ENCODE measurements around the gene NEMF. TPM values are rescaled to one million over a fixed set of nuclear protein-coding genes. Genes with fewer than 3 reads are reported as not detected.

NEMF gene
- total RNA-seq, 1 experiment from 2014 or later: 67.6 TPM

DNA sequence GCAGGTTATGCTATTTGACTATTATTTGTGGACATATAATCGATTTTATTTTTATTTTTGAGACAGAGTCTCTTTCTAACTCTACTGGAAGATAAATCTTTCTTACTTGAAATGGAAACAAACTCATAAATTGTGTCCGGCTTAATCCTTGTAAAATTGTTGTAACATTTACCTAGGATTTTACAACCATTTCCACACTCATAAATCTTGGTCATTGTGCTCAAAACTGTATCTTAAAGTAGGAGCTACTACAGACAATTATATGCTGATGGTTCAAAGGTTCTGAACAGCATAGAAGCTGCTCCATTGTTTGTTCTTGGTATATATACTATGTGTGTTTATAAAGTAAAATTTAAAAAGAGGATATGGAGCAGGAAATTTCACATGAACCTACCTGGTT lies 35.7 kb upstream of the NEMF start:
- Histone ChIP-seq H3F3A (ENCODE audit: insufficient read depth, low read depth) (no peaks in the 10 kb centered on the region), H3K9me2 (ENCODE audit: insufficient read depth) (no peaks in the 10 kb centered on the region), H3K9me3 (ENCODE audit: insufficient read depth, low read depth) (no peaks in the 10 kb centered on the region), H3K4me2 (no peak overlapping the region), H2AFZ (no peak overlapping the region), H3K27me3 (ENCODE audit: insufficient read depth, low read depth) (no peaks in the 10 kb centered on the region), H3K4me1 (replicated peaks; ENCODE audit: insufficient read depth) (peaks cover 10% of the 10 kb centered on the region), H3K27ac (no peak overlapping the region), H3K79me2 (ENCODE audit: low read depth) (peaks cover 10% of the 10 kb centered on the region), H3K36me3 (ENCODE audit: low read depth) (no peaks in the 10 kb centered on the region), H4K20me1 (ENCODE audit: insufficient read depth) (no peaks in the 10 kb centered on the region), H3K4me3 (no peak overlapping the region)
- TF ChIP-seq EZH2 (IDR thresholded peaks at IDR 0.05; ENCODE audit: low read depth): no peak
- TF ChIP-seq, protein P1, sequence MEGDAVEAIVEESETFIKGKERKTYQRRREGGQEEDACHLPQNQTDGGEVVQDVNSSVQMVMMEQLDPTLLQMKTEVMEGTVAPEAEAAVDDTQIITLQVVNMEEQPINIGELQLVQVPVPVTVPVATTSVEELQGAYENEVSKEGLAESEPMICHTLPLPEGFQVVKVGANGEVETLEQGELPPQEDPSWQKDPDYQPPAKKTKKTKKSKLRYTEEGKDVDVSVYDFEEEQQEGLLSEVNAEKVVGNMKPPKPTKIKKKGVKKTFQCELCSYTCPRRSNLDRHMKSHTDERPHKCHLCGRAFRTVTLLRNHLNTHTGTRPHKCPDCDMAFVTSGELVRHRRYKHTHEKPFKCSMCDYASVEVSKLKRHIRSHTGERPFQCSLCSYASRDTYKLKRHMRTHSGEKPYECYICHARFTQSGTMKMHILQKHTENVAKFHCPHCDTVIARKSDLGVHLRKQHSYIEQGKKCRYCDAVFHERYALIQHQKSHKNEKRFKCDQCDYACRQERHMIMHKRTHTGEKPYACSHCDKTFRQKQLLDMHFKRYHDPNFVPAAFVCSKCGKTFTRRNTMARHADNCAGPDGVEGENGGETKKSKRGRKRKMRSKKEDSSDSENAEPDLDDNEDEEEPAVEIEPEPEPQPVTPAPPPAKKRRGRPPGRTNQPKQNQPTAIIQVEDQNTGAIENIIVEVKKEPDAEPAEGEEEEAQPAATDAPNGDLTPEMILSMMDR (conservative IDR thresholded peaks at IDR 0.05): no peak
- BruUV-seq (replicated peaks): no TSS peak
- intact Hi-C loops (cut with micrococcal nuclease; ENCODE audit: unreplicated experiment): no loop called here
- CTCF ChIA-PET: interaction anchor here (0.6 to 0.8 kb wide), 2 partner anchors 12 to 23 kb away, joined by 3 to 7 read pairs; no protein-coding TSS in a partner anchor
- no peak for DNase-seq
- POLR2A ChIA-PET (ENCODE audit: unreplicated experiment): interaction anchor here (0.5 kb wide), 1 partner anchor 846 kb away, joined by 4 read pairs; no protein-coding TSS in a partner anchor

DNA sequence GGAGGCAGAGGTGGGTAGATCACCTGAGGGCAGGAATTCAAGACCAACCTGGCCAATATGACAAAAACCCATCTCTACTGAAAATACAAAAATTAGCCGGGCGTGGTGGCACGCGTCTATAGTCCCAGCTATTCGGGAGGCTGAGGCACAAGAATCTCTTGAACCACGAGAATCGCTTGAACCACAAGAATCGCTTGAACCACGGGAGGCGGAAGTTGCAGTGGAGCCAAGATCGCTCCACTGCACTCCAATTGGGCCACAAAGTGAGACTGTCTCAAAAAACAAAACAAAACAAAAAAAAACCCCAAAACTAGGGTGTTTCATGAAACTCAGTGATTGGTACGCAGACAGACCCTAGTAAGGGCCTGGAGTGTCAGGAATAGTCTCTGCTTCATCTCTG lies 33.9 kb upstream of the NEMF start:
- Histone ChIP-seq H3K79me2 (ENCODE audit: low read depth) (0 out of 2 replicates have a peak, but pooled peaks cover under 1% of the 10 kb centered on the region), H3K36me3 (ENCODE audit: low read depth) (no peaks in the 10 kb centered on the region), H3K4me3 (no peak overlapping the region), H3K27ac (no peak overlapping the region), H3K4me2 (no peak overlapping the region), H3K9me2 (ENCODE audit: insufficient read depth) (no peaks in the 10 kb centered on the region), H3K4me1 (replicated peaks; ENCODE audit: insufficient read depth) (peaks cover 12% of the 10 kb centered on the region), H3F3A (ENCODE audit: insufficient read depth, low read depth) (peaks cover 2% of the 10 kb centered on the region; the same call in 1 of the 2 replicates), H4K20me1 (ENCODE audit: insufficient read depth) (no peaks in the 10 kb centered on the region), H2AFZ (no peak overlapping the region), H3K27me3 (ENCODE audit: insufficient read depth, low read depth) (no peaks in the 10 kb centered on the region), H3K9me3 (ENCODE audit: insufficient read depth, low read depth) (no peaks in the 10 kb centered on the region)
- intact Hi-C loops (cut with micrococcal nuclease; ENCODE audit: unreplicated experiment): no loop called here
- no TSS peak for BruUV-seq (replicated peaks)
- ChIA-PET CTCF (no interaction called here), POLR2A (ENCODE audit: unreplicated experiment) (no interaction called here)
- no peak for DNase-seq
- TF ChIP-seq, protein P1 (conservative IDR thresholded peaks at IDR 0.05): no peak
- TF ChIP-seq EZH2 (IDR thresholded peaks at IDR 0.05; ENCODE audit: low read depth): no peak

DNA sequence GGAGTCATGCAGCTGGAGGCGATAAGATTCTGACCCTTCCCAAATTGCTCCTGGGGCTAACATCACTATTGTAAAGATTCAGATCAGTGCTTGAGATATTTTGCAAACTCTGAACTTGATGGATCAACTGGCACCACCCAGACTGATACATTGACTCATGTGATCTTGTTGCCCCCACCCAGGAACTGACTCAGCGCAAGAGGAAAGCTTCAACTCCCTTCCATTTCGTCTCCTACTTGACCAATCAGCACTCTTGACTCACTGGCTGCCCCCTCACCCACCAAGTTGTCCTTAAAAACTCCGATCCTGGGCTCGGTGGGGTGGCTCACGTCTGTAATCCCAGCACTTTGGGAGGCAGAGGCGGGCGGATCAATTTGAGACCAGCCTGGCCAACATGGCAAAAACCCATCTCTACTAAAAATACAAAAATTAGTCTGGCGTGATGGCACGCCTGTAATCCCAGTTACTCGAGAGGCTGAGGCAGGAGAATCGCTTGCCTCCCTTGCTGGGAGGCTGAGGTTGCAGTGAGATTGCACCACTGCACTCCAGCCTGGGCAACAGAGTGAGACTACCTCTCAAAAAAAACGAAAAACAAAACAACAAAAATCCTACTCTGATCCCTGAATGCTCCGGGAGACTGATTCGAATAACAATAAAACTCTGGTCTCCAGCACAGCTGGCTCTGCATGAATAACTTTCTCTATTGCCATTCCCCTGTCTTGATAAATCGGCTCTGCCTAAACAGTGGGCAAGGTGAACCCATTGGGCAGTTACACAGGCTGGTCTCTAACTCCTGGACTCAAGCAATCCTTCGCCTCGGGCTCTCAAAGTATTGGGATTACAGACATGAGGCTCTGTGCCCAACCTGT lies 30.5 kb upstream of the NEMF start:
- no peak overlapping the region for H3K4me2 ChIP-seq
- peaks cover 8% of the 10 kb centered on the region; the same call in 1 of the 2 replicates for H3K4me1 ChIP-seq (replicated peaks; ENCODE audit: insufficient read depth)
- no peak overlapping the region for H3K27ac ChIP-seq
- DNase-seq: no peak
- no peaks in the 10 kb centered on the region for H3K9me3 ChIP-seq (ENCODE audit: insufficient read depth, low read depth)
- no TSS peak for BruUV-seq (replicated peaks)
- no peaks in the 10 kb centered on the region for H3K9me2 ChIP-seq (ENCODE audit: insufficient read depth)
- H2AFZ ChIP-seq: peak overlapping the region; percentile 27; the same call in 1 of the 2 replicates
- peaks cover 21% of the 10 kb centered on the region for H3F3A ChIP-seq (ENCODE audit: insufficient read depth, low read depth)
- no peaks in the 10 kb centered on the region for H3K36me3 ChIP-seq (ENCODE audit: low read depth)
- no peaks in the 10 kb centered on the region for H4K20me1 ChIP-seq (ENCODE audit: insufficient read depth)
- POLR2A ChIA-PET (ENCODE audit: unreplicated experiment): no interaction called here
- no peaks in the 10 kb centered on the region for H3K79me2 ChIP-seq (ENCODE audit: low read depth)
- TF ChIP-seq, protein P1 (conservative IDR thresholded peaks at IDR 0.05): no peak
- no peak for TF ChIP-seq EZH2 (IDR thresholded peaks at IDR 0.05; ENCODE audit: low read depth)
- CTCF ChIA-PET: no interaction called here
- H3K4me3 ChIP-seq: no peak overlapping the region
- intact Hi-C loops (cut with micrococcal nuclease; ENCODE audit: unreplicated experiment): no loop called here
- H3K27me3 ChIP-seq (ENCODE audit: insufficient read depth, low read depth): no peaks in the 10 kb centered on the region
